DOHH2 (cell line): Measurements from ENCODE around the gene PCBP2.

ENCODE experiments used
- H3F3A ChIP-seq: fragments of 200-600 bp; sonication (generic), shearing (Covaris generic); 2 replicates; pipeline ENCODE4 v1.6.0; 2016; ENCODE audit warnings: antibody characterized with exemption, mild to moderate bottlenecking; ENCODE audit not compliant: control insufficient read depth, insufficient read depth
- H3K27ac ChIP-seq: fragments of 200-600 bp; sonication (generic); 2 replicates; pipeline ENCODE4 v1.5.1; 2014; ENCODE audit warnings: low read depth, mild to moderate bottlenecking, low read length, moderate library complexity
- H3K27me3 ChIP-seq: fragments of 200-600 bp; sonication (generic); 2 replicates; pipeline ENCODE4 v1.6.1; 2014; ENCODE audit warnings: mild to moderate bottlenecking, low read length, mixed read lengths; ENCODE audit not compliant: control insufficient read depth
- H3K36me3 ChIP-seq: fragments of 200-600 bp; sonication (generic); 2 replicates; pipeline ENCODE4 v1.6.1; 2014; ENCODE audit warnings: mild to moderate bottlenecking, low read length, moderate library complexity, mixed read lengths; ENCODE audit not compliant: control insufficient read depth
- H3K4me1 ChIP-seq: fragments of 200-600 bp; sonication (generic); 2 replicates; pipeline ENCODE4 v1.6.1; 2014; ENCODE audit warnings: mild to moderate bottlenecking, low read length, mixed read lengths; ENCODE audit not compliant: control insufficient read depth
- H3K4me2 ChIP-seq: fragments of 200-600 bp; sonication (generic); 2 replicates; pipeline ENCODE4 v1.6.0; 2014; ENCODE audit warnings: mild to moderate bottlenecking, low read length, moderate library complexity
- H3K4me3 ChIP-seq: fragments of 200-600 bp; sonication (generic); 2 replicates; pipeline ENCODE4 v1.5.1; 2014; ENCODE audit warnings: mild to moderate bottlenecking, low read length, mixed read lengths
- H3K79me2 ChIP-seq: fragments of 200-600 bp; sonication (generic); 2 replicates; pipeline ENCODE4 v1.6.1; 2014; ENCODE audit warnings: mild to moderate bottlenecking, low read length, mixed read lengths; ENCODE audit not compliant: control insufficient read depth
- H3K9me2 ChIP-seq: fragments of 200-600 bp; sonication (generic); replicated peaks from 2 replicates; pipeline ENCODE4 v1.6.1; 2014; ENCODE audit warnings: mild to moderate bottlenecking, low read length, mixed read lengths; ENCODE audit not compliant: control insufficient read depth
- H3K9me3 ChIP-seq: fragments of 200-600 bp; sonication (generic); 2 replicates; pipeline ENCODE4 v1.6.1; 2014; ENCODE audit warnings: antibody characterized with exemption, low read length, mixed read lengths; ENCODE audit not compliant: control insufficient read depth, insufficient read depth
- H4K20me1 ChIP-seq: fragments of 200-600 bp; sonication (generic); 2 replicates; pipeline ENCODE4 v1.6.0; 2014; ENCODE audit warnings: low read depth, mild to moderate bottlenecking, antibody characterized with exemption, low read length, moderate library complexity; ENCODE audit not compliant: control insufficient read depth, insufficient read depth
- EZH2phosphoT487 ChIP-seq: fragments of 200-600 bp; sonication (generic); IDR thresholded peaks from 2 replicates; pipeline ENCODE4 v1.6.1; 2017; ENCODE audit warnings: borderline replicate concordance, mild to moderate bottlenecking, antibody characterized with exemption, low read length, moderate library complexity, mixed read lengths
- TF ChIP-seq, protein P1 (sequence below): fragments of 200-600 bp; sonication (generic); IDR thresholded peaks from one replicate; pipeline ENCODE4 v1.5.1; 2014; ENCODE audit warnings: antibody characterized with exemption, mild to moderate bottlenecking, low read depth, low read length; ENCODE audit not compliant: poor library complexity, severe bottlenecking

The PCBP2 gene

DNA sequence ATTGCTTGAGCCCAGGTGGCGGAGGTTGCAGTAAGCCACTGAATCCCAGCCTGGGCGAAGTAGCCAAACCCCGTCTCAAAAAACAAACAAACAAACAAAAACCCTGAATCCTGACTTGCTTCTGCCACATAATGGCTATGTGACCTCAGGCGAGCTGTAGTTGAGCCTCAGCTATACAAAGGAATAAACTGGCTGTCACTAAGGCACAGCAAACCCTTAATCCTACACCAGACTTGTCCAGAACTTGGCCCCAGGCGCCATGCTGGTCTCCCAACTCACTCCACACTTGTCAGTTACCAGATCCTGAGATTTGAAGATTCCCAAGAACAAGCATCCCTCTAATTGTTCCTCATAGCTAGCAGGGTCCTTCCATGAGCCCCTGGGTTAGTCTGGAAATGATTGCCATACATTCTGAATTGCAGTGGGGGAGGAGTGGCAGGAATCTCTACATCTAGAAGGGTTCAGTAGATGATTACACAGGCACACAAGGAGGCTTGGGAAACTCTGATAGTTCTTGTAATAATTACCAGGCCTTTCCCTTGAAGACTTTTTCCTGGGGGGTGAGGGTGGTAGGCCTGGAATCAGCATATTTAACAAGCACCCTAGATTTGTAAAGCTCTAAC, 37.5 kb downstream of the PCBP2 start:
- Histone ChIP-seq H3K36me3 (peaks cover 17% of the 10 kb centered on the region), H3K27me3 (no peaks in the 10 kb centered on the region), H3K4me1 (peaks cover 27% of the 10 kb centered on the region), H3K4me3 (no peak overlapping the region), H4K20me1 (no peaks in the 10 kb centered on the region), H3K9me3 (no peaks in the 10 kb centered on the region), H3F3A (peaks cover 4% of the 10 kb centered on the region; the same call in 1 of the 2 replicates), H3K79me2 (0 out of 2 replicates have a peak, but pooled peaks cover 4% of the 10 kb centered on the region), H3K4me2 (no peak overlapping the region), H3K9me2 (no peaks in the 10 kb centered on the region), H3K27ac (no peak overlapping the region)
- no peak for TF ChIP-seq EZH2phosphoT487

DNA sequence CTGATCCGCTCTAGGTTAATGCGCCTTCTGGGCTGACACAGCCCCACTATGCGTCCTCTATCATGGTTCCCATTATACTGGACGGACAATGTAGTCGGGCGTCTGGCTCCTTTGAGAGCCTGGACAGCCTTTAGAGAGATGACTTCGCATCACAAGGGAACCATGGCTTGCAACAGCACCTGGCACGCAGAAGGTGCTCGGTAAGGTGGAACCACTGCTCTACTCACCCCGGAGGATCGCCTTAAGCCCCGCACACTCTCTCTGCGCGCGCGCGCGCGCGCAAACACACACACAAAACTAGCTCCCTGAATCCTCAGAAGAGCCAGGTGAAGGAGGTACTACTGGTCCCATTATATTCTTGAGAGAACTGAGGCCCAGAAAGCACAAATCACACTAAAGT, 40.3 kb downstream of the PCBP2 start:
- no peaks in the 10 kb centered on the region for H4K20me1 ChIP-seq
- peaks cover 2% of the 10 kb centered on the region; the same call in 1 of the 2 replicates for H3F3A ChIP-seq
- H3K9me2 ChIP-seq: no peaks in the 10 kb centered on the region
- H3K79me2 ChIP-seq: 0 out of 2 replicates have a peak, but pooled peaks cover 4% of the 10 kb centered on the region
- H3K4me1 ChIP-seq: peaks cover 43% of the 10 kb centered on the region
- TF ChIP-seq, protein P1, sequence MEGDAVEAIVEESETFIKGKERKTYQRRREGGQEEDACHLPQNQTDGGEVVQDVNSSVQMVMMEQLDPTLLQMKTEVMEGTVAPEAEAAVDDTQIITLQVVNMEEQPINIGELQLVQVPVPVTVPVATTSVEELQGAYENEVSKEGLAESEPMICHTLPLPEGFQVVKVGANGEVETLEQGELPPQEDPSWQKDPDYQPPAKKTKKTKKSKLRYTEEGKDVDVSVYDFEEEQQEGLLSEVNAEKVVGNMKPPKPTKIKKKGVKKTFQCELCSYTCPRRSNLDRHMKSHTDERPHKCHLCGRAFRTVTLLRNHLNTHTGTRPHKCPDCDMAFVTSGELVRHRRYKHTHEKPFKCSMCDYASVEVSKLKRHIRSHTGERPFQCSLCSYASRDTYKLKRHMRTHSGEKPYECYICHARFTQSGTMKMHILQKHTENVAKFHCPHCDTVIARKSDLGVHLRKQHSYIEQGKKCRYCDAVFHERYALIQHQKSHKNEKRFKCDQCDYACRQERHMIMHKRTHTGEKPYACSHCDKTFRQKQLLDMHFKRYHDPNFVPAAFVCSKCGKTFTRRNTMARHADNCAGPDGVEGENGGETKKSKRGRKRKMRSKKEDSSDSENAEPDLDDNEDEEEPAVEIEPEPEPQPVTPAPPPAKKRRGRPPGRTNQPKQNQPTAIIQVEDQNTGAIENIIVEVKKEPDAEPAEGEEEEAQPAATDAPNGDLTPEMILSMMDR: no peak
- no peak for TF ChIP-seq EZH2phosphoT487
- no peak overlapping the region for H3K27ac ChIP-seq
- peak overlapping the region; percentile 93 for H3K4me3 ChIP-seq
- no peaks in the 10 kb centered on the region for H3K27me3 ChIP-seq
- no peaks in the 10 kb centered on the region for H3K9me3 ChIP-seq
- 0 out of 2 replicates have a peak, but pooled peaks cover under 1% of the 10 kb centered on the region for H3K36me3 ChIP-seq
- peak overlapping the region; percentile 100 for H3K4me2 ChIP-seq

DNA sequence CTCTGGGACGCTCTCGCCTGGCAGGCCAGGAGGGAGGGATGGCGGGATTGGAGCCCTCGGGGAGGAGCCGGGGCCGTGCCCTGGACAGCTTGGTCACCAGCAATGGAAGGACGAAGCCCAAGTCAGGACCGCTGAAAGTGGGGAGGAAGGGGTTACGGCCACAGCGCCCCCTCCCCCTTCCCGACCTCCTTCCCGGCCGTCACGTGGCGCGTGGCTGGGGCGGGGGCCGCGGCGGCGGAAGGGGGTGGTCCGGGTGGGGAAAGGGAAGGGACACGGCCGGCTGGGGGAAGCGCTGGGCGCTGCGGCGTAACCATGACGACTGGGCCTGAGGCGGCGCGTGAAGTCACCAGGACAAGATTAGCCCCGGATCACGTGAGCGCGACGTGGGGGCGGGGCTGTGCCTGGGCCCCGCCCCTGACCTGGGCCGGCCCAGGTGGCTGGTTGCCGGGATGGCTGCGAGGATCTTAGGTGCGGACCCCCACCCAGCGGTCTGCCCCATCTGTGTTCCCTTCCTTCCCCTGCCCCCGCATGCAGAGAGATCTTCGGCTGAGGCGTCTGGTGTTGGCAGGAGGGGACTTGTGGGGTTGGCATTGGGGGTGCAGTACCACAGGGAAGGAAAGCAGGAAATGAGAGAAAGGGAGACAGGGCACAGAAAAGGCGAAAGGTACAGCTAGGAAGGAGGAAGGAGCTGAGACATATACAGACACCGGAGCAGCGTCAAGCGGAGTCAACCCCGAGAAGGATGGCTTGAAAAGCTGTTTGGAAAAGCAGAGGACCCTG, 41.1 kb downstream of the PCBP2 start:
- Histone ChIP-seq H3K79me2 (peaks cover 5% of the 10 kb centered on the region; the same call in 1 of the 2 replicates), H3K4me1 (peaks cover 51% of the 10 kb centered on the region), H3K4me2 (peak overlapping the region; percentile 100), H3K9me2 (no peaks in the 10 kb centered on the region), H3K36me3 (0 out of 2 replicates have a peak, but pooled peaks cover 3% of the 10 kb centered on the region), H4K20me1 (no peaks in the 10 kb centered on the region), H3K9me3 (no peaks in the 10 kb centered on the region), H3F3A (peaks cover 2% of the 10 kb centered on the region; the same call in 1 of the 2 replicates), H3K27me3 (no peaks in the 10 kb centered on the region), H3K27ac (peak overlapping the region; percentile 24; the same call in 1 of the 2 replicates), H3K4me3 (peak overlapping the region; percentile 93)
- TF ChIP-seq EZH2phosphoT487: no peak
- TF ChIP-seq, protein P1: no peak
